ENCODE measurements around the gene PLD1.

GRCh38 chr3:171616798-171617197 lies 193.5 kb downstream of the PLD1 start:
- no peak for TF ChIP-seq POLR2A (IDR thresholded peaks at IDR 0.05)
- no peak for TF ChIP-seq CTCF (IDR thresholded peaks at IDR 0.05)
- no peak for TF ChIP-seq POLR2AphosphoS5 (IDR thresholded peaks at IDR 0.05)

All from transverse colon (tissue), 4 donors.